Measurements from ENCODE around the gene NR2C2. TPM values are rescaled to one million over a fixed set of nuclear protein-coding genes. Genes with fewer than 3 reads are reported as not detected.

Gene NR2C2
- polyA plus RNA-seq, 1 experiment: 17.9 TPM

DNA sequence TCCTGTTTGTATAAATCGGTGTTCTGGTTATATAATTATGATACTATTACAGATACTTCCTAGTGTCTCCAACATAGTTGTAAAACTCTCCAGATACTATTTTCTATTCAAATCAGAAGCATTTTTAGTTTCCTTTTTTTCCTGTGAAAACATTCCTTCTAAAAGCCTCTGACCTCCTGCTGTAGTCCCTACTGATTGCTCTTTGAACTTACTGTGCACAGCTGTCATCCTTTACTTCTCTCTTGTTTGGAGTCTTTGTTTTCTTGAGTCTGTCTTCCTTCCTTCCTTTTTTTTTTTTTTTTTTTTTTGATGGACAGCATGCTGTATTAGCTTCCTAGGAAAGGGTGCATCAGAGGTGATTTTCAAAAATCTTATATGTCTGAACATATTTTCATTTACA lies 28.9 kb downstream of the NR2C2 start:
- Histone ChIP-seq H3K27me3 (ENCODE audit: control insufficient read depth, insufficient read depth, low read length) (no peaks in the 10 kb centered on the region), H3K36me3 (ENCODE audit: control insufficient read depth, insufficient read depth, low read length) (peaks cover 2% of the 10 kb centered on the region), H3K4me3 (ENCODE audit: low read depth, low read length) (no peak overlapping the region)
- TF ChIP-seq, protein P1, sequence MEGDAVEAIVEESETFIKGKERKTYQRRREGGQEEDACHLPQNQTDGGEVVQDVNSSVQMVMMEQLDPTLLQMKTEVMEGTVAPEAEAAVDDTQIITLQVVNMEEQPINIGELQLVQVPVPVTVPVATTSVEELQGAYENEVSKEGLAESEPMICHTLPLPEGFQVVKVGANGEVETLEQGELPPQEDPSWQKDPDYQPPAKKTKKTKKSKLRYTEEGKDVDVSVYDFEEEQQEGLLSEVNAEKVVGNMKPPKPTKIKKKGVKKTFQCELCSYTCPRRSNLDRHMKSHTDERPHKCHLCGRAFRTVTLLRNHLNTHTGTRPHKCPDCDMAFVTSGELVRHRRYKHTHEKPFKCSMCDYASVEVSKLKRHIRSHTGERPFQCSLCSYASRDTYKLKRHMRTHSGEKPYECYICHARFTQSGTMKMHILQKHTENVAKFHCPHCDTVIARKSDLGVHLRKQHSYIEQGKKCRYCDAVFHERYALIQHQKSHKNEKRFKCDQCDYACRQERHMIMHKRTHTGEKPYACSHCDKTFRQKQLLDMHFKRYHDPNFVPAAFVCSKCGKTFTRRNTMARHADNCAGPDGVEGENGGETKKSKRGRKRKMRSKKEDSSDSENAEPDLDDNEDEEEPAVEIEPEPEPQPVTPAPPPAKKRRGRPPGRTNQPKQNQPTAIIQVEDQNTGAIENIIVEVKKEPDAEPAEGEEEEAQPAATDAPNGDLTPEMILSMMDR (IDR thresholded peaks at IDR 0.05; ENCODE audit: insufficient read depth, low read depth, low read length): no peak
- DNase-seq (ENCODE audit: low read depth): no peak
- ChIA-PET POLR2A (no interaction called here), CTCF (no interaction called here)

DNA sequence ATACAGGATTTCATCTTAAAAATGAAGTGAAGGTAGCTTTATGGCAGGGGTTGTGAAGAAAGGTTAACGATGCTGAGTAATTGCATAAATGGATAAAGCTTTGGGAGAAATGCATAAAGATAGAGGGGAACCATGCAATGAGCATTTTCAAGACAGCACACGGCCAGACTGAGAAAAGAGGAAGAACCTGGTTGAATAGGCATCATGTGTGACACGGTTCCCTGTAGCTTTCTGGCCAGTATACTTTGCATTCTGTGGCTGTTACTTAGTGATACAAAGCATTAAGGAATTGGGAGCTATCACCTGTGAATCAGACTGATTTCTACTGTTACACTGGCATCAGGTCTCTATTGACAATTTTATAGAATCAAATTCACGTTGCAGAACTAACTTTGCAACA lies 33.3 kb downstream of the NR2C2 start:
- Histone ChIP-seq H3K4me3 (ENCODE audit: low read depth, low read length) (no peak overlapping the region), H3K27me3 (ENCODE audit: control insufficient read depth, insufficient read depth, low read length) (no peaks in the 10 kb centered on the region), H3K36me3 (ENCODE audit: control insufficient read depth, insufficient read depth, low read length) (no peaks in the 10 kb centered on the region)
- CTCF ChIA-PET: interaction anchor here (0.6 kb wide), 1 partner anchor 512 kb away, joined by 3 read pairs; no protein-coding TSS in a partner anchor
- no peak for DNase-seq (ENCODE audit: low read depth)
- TF ChIP-seq, protein P1 (IDR thresholded peaks at IDR 0.05; ENCODE audit: insufficient read depth, low read depth, low read length): no peak
- POLR2A ChIA-PET: no interaction called here

DNA sequence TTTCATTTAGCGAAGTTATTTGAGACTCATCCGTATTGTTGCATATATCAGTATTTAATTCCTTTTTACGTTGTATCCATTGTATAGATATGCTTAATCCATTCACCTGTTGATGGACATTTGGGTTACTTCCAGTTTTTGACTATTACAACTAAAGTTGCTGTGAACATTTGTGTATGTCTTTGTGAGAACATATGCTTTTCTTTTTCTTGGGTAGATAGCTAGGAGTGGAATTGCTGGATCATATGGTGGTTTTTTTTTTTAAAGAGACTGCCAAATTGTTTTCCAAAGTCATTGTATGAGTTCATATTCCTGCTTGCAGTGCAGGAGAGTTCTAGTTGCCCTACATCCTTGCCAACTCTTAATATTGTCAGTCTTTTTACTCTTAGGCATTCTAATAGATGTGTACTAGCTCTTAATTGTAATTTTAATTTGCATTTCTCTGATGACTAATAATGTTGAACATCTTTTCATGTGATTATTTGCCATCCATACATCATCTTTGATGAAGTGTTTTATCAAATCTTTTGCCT lies 37.3 kb downstream of the NR2C2 start:
- TF ChIP-seq, protein P1 (IDR thresholded peaks at IDR 0.05; ENCODE audit: insufficient read depth, low read depth, low read length): no peak
- ChIA-PET POLR2A (no interaction called here), CTCF (no interaction called here)
- Histone ChIP-seq H3K27me3 (ENCODE audit: control insufficient read depth, insufficient read depth, low read length) (no peaks in the 10 kb centered on the region), H3K36me3 (ENCODE audit: control insufficient read depth, insufficient read depth, low read length) (no peaks in the 10 kb centered on the region), H3K4me3 (ENCODE audit: low read depth, low read length) (no peak overlapping the region)
- DNase-seq (ENCODE audit: low read depth): no peak

DNA sequence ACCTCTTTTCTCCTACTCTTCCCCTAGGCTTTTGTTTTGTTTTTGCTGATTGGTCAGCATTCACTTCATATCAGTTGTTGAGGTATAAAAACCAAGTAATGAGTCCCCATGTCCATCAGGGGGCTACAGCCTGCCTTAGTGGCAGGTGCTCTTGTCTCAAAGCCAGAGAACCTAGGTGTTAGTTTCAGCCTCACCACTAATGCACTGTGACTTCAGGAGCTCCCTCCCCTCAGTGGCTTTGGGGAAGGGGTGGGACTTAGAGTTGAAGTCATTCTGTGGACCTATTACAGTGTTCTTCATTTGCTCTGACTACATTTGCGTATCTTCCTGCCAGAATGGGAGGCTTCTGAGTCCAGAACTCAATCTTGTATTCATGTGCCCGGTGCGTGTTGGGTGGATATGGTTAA lies 41.6 kb downstream of the NR2C2 start:
- POLR2A ChIA-PET: no interaction called here
- H3K36me3 ChIP-seq (ENCODE audit: control insufficient read depth, insufficient read depth, low read length): no peaks in the 10 kb centered on the region
- no peaks in the 10 kb centered on the region for H3K27me3 ChIP-seq (ENCODE audit: control insufficient read depth, insufficient read depth, low read length)
- TF ChIP-seq, protein P1 (IDR thresholded peaks at IDR 0.05; ENCODE audit: insufficient read depth, low read depth, low read length): no peak
- no peak for DNase-seq (ENCODE audit: low read depth)
- H3K4me3 ChIP-seq (ENCODE audit: low read depth, low read length): no peak overlapping the region
- CTCF ChIA-PET: no interaction called here

DNA sequence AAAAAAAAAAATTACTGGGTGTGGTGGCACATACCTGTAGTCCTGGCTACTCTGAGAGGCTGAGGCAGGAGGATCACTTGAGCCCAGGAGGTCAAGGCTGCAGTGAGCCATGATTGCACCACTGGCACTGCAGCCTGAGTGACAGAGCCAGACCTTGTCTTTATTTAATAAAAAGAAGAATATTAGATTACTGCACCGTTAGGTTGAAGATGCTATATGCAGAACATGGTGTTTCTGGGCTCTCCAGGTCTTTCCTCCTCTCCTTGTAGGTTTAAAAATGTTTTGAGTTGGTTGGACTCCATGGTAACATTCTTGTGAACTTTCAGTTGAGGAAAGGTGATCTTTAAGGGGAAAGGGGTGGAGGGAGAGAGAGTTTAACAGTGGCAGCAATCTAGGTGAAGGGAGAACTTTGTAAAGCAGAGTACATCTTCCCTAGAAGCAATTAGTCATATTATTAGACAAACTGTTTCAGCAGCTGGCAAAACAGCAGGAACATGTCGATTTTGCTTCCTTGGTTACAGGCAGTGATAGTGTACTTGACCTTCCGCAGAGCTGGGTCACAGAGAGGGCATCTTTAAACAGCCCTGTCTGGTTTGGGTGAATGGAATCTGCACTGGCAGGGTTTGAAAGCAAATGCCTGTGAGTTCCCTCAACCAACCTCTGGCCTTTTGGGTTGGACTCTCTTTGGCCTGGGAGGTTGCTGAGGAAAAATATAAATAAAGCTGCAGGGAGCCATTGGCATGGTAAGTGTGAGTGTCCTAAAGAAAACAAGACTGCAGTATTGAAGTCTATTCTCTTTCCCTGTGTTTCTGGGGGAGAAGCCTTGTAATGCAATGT lies 42.8 kb downstream of the NR2C2 start:
- TF ChIP-seq, protein P1 (IDR thresholded peaks at IDR 0.05; ENCODE audit: insufficient read depth, low read depth, low read length): no peak
- ChIA-PET POLR2A (no interaction called here), CTCF (no interaction called here)
- Histone ChIP-seq H3K36me3 (ENCODE audit: control insufficient read depth, insufficient read depth, low read length) (no peaks in the 10 kb centered on the region), H3K4me3 (ENCODE audit: low read depth, low read length) (no peak overlapping the region), H3K27me3 (ENCODE audit: control insufficient read depth, insufficient read depth, low read length) (no peaks in the 10 kb centered on the region)
- DNase-seq (ENCODE audit: low read depth): no peak
